ENCODE data around the gene SNAP47.

The SNAP47 gene

DNA sequence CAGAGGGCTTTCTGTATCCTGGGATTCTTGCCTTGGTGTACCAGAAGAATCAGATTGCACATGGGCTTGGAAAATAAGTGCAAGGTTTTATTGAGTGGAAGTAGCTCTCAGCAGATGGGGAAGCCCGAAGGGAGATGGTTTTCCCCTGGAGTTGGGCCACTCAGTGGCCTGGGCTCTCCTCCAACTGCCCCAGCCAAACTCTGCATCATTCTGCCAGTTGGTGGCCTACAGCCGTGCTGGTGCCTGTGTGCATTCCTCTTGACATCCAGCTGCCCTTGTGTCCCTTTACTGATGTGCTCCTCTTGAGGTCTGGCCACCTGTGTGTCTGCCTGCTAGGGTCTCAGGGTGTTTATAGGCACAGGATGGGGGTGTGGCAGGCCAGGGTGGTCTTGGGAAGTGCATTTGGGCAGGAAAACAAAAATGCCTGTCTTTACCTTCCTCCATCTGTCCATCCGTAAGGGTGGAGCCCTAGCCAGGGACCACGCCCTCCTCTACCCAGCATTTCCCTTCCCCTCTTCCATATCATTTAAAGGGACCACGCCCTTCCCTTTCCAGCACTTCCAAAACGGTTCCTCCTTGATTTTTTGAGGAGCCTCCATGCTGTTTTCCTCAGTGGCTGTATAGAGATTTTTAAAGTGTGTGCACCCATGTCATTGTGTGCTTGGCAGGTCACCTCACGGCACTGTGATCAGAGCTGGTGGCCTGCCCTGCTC lies 18.9 kb downstream of the SNAP47 start:
- DNase-seq: no peak

DNA sequence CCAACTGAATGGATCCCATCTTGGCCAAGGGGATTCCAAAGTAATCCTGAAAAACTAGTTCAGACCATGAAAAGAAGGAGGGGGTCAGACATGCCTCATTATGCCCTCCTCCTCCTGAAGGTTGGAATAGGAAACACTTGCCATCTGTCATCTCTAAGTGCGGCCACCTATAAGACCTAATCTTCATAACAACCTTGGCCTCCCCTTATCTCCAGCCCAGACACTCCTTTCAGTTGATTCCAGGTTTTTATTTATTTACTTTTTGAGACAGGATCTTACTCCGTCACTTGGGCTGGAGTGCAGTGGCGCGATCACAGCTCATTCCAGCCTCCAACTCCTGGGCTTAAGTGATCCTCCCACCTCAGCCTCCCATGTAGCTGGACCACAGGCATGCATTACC lies 19.7 kb downstream of the SNAP47 start:
- no peak for DNase-seq

DNA sequence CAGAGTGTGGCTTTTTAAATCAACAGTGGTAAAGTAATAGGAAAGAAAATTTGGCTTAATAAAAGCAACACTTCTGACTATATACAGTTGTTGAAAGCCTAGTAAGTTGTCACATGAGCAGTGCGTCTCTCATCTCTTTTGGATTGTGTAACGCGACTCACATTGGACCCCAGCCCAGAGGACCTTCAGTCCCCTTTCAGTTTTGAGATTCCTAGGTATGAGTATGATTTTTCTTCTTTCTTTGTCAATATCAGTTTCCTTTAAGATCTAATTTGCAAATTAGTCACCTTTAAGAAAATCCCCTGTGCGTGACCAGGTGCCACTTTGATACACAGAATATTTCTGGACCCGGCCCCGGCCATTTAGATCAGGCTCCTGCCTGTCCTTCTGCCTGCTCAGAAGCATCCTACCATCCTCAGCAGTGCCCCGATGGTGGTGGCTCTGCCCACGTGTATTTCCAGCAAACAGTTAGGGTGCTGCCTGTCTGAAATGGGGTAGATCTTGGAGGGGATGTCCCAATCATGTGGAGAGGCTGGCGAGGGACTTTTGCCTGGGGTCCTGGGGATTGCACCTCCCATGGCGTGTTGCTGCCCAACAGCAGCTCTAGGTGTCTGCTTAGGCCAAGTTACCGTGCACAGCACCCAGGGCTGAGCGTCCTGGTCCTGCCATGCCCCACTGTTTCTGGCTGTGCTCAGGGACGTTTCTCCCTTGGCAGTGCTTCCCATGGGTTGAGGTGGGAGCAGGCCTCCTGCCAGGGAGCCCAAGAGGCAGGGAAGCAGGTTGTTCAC lies 21.1 kb downstream of the SNAP47 start:
- no peak for DNase-seq

DNA sequence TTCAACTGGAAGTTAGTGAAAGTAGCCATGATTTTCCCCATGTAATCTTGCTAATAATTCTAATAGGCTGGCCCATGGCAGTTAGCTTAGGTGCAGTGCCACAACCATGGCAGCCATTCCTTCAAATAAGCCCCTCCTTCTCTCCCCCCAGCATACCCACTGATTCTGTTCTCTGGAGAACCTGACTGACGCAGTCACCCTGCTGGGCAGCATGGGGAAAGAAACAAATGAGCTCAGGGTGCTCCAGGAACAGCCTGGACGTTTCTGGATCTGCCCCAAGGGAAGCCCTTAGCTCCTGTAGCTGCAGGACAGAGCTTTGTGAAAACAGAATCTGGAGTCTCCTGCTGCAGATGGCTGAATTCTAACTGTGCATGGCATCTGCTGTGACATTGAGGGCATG lies 22.5 kb downstream of the SNAP47 start:
- DNase-seq: no peak

DNA sequence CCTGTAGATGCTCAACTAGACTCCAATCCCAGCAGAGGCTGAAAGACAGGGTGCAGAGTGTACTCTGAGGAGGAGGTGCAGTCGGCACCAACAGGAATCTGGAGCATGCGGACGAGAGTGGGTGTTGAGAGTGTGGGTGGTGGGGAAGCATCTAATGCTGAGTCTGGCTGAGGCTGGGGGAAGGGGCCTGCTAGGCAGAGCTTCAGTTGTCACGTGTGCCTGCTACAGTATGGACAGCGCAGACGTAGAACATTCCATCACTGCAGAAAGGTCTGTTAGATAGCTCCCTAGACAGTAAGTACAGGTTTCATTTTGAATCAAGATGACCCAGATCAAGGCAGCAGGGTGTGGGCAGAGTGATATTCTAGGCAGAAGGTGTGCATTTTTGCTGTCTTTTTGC lies 23.1 kb downstream of the SNAP47 start:
- peak in 1 of 2 experiments; percentile 24 for DNase-seq

DNA sequence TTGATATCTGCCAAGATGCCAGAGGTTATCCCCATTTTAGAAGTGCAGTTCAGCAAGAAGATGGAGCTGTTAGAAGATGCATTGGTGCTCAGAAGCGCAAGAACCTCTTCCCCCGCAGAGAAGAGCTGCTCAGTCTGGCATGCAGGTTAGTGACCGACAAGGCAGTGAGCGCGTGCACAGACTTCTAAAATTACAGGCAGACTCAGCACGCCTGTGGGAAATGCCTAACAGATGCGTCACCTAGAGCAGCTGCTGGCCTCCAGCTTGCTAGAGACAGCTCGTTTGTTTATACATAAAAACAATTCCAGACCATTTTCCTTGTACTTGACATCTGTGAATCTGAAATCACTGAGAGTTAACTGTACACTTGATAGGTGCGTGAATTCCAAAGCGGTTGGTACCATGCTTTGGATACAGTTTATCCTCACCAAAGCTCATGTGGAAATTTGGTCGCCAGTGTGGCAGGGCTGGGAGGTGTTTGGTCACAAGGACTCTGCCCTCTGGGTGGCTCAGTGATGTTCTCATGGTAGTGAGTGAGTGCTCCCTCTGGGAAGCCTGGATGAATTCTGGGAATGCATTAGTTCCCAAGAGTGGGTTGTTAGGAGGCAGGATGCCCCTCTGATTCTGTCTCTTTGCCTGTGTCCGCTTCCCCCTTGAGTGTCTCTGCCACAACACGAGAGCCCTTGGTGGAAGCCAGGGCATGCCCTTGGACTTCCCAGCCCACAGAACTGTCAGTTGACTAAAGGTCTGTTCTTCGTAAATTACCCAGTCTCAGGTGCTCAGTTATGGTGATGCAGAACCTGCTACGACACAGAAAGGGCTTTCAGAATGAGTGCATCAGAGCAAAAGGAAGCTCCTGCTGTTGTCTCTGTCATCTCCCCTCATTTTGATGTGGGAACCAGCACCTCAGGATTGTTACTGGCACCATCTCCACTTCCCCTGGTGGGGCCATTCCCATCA lies 24.4 kb downstream of the SNAP47 start:
- peak in 1 of 2 experiments; percentile 25 for DNase-seq

DNA sequence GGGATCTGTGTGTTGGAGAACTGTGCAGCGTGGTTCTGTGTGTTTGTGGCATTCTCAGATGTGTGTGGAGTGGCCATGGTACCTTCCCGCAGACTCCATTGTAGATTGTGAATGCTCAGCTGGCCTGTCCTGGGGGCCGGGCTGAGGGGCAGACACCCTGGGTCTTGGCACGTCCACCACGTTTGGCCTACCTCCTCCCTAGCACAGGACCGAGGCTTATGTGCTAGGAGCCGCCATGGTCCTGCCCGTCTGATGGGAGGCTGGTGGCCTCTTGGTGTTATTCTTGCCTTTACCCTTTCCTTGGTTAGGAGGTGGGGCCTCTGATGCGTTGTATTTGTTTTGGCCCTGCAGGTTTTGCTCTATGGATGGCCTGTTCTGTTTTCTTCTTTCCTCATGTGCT lies 25.1 kb downstream of the SNAP47 start:
- no peak for DNase-seq

DNA sequence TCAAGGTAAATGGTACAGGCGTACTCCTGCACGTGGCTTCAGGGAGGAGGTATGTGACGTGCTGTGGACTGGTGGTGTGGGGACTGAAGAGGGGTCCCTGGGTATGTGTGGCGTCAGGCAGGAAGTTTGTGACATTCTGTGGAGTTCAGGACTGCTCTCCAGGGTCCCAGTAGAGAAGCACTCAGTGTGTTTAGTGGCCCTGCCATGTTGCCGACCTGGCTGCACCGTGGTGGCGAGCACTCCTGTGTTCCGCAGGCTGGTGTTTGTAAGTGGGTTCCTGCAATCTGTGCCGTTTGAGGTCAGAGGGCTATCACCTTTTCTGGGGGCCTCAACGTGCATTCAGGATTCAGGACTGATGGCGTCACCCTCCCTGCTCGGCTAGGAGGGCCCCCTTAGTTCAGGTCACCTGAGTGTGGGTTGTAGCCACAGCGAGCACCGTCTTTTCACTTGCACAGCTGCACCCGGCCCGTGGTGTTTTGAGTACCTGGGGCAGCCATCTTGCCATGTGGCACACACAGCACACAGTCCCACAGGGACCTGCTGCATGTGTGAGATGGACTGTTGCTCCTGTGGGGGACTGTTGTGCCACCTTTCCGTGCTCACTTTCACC lies 26.5 kb downstream of the SNAP47 start:
- DNase-seq: no peak

DNA sequence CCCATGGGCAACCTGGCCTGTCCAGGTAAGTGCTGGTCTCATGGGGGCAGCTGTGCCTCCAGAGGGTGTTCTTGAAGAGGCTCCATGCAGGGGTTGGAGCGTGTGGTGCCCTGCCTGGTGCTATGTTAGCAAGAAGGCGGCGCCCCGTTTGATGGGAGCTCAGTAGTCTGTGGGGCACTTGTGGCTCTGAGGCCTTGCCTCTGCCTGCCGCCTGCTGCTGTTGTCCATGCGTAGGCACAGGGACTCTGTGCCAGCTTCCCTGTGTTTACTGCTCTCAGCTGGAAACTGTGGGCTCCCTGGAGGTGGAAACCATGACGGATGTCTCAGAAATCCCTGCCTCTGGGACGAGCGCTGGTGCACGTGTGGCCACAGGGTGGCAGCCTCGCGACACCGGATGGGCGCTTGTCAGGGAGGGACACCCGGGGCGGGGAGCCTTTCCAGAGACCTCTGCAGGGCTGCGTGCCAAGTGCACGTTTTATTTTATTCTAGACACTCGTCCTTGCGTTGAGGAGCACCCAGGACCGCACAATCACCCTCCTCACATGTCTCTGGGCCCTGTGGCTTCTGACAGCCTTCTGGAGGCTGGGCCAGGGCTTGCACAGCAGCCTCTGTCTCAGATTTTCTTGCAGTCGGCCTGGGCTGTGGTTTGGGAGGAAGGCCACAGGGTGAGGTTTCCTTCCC lies 27.1 kb downstream of the SNAP47 start:
- DNase-seq: peak; percentile 85 to 89

DNA sequence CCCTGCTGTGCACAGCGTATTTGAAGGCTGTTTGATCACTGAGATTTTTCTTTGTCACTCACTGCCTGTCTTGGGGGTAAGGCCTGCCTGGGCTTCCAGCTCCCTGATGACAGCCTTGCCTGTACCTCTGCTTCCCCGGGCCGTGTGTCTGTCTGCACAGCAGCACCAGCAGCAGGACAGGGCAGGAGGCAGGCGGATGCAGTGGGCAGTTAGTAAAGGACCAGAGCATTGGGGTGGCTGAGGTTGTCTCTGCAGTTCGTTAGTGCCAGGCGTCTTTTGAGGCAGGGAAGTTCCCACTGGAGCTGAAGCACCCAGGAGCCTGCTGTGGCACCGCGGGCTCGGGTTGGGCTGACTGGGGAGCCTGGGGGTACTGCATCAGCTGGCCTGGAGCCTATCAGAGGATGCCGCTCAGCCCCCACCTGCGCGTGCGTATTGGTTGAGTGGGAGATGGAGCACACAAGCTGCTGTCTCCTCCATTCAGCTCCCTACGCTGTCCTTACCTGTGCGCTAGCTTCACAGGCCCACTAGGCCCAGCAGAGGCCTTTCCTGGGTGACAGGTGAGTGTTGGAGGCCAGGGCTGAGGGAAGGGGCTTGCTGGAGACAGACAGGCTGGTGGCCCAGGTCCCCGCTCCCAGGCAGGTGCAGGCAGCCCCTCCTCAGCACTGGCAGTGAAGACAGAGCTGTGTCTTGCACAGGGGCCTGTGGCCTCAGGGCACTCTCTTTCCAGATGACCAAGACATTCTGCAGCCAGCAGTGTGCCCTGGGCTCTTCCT lies 28.2 kb downstream of the SNAP47 start:
- no peak for DNase-seq

DNA sequence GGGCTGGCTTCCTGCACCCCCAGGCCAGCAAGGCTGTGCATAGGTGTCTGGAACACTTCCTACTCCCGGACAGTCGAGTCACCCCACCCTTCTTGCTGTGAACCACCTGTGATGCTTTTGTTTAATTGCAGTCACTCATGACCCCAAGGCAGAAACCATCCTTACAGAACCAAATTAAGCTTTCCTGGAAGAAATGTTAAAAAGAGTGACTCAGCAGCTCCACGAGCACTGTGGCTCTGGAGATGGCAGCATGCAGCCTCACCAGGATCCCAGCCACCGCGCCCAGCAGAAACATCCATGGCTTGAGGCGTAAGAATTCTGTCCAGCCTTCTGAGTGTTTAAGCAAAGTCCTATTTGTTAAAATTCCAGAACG lies 28.8 kb downstream of the SNAP47 start:
- DNase-seq: no peak

DNA sequence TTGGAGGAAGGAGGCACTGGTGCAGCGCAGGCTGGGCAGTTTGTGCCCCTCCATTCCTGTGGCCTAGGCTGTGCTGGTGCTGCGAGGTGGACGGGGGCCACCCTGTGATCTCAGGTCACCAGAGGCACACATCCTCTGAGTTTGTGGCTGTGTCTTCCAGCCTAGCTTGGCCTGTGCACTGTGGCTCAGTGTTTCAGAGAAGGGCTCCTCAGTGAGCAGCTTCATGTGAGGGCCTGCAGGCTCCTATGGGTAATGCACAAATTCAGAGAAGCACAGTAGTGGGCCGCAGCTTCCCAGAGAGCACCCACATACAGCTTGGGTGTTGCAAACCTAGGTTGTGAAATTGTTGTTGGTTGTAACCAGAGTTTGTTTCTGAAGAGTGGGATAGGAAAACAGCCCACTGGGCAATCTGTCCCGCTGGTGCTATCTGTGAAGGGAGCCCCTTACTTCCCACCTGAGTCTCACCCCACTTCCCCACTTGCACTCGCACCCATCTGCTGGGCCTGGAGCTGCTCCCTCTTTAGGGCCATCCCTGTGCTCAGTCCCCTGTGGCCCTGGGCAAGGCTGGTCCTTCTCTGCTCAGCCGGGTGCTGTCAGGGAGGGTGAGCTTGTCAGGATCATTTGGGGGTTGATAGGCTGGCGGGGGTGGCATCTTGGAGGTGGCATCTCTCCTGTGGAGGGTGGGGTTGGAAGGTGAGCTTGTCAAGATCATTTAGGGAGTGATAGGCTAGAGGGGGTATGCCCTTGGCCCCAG lies 30.2 kb downstream of the SNAP47 start:
- no peak for DNase-seq

DNA sequence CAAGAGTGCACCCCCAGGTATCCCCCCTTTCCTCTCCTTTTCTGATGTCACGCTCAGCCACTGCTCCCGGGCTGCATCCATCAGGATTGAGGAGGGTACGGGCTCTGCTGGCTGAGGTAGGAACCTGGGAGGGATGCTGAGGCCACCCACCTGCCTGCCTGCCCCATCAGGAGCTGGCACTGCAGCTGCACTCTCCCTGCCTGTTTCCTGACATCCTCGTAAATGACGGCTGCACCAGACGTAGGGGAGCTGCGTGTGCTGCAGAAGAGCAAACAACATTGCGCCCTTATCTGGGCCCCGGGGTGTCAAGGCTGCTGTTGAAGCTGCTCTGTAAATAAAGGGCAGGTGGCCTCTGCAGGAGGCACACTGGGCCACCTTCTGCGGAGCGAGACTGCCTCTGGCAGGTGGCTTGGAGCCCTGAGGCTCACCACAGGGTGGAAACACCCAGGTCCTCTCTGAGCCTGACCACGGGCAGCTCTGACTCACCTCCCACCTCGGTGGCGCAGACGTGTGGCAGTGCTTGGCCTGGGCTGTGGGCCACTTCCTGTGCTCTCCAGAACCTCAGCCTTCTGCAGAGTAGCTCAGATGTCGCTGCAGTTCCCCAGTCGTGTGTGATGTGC lies 30.9 kb downstream of the SNAP47 start:
- DNase-seq: peak; percentile 75 to 80

DNA sequence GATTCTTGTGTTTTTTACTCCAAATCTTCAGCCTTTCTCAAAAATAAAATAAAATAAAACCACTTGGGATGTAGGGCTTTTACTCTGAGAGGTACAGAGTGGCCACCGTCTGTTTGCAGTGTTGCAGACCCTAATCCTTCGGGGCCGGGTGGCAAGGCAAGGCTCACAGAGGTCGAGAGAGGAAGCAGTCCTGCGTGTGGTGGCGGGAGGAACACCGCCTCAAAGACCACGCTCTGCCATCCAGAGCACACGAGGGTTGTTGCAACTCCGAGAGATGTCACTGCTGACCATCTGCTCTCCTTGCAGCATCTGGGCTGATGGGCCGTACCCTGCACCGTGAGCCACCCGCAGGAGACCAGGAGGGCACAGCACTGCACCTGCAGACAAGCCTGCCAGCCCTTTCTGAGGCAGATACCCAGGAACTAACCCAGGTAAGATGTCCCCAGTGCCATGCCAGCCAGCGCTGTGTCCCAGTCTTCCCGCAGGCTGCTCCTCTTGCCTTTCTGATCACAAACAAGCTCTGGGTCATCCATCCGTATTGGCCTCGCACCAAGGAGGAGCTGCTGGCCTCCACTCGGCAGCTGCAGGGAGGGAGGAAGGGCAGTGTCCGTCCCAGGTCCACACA lies 31.5 kb downstream of the SNAP47 start:
- DNase-seq: no peak

DNA sequence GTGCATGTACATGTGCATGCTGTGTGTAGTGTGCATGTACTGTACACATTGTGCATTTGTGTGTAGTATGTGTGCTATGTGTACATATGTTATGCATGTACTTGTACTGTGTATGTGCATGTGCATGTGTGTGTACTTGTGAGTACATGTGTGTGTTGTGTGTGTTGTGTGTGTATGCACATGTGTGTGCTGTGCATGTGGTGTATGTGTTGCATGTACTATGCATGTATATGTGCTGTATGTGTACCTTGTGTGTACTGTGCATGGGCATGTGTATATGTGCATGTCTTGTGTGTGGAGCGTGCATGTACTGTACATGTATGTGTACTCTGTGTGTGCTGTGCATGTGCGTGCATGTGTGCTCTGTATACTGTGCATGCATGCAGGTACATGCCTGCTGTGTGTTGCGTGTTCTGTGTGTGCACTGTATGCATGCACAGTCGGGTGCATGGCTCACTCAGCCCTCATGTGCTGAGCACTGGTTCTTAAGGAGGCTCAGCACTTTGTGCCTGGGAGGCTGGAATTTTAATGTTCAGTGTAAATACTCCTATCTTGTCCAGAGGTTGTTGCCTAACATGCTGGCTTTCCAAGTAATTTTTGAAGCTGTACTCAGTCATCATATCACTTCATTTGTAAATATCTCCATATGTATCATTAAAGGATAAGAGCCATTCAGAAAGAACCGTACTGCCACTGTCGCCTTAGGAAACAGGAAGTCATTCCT lies 32.3 kb downstream of the SNAP47 start:
- no peak for DNase-seq

DNA sequence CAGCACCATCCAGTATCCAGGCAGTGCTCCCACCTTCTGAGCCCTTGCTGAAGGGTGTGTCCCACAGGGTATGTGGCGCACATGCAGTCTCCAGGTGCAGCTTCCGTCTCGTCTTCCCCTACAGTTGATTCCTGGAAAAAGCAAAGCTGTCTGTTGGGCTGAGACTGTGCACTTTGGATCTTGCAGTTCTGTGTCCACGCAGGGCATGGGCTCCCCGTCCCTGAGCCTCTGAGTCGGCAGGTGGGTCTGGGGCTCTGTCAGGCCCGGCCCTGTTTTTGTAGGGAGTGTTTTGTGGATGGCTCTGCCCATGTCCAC lies 32.8 kb downstream of the SNAP47 start:
- no peak for DNase-seq

DNA sequence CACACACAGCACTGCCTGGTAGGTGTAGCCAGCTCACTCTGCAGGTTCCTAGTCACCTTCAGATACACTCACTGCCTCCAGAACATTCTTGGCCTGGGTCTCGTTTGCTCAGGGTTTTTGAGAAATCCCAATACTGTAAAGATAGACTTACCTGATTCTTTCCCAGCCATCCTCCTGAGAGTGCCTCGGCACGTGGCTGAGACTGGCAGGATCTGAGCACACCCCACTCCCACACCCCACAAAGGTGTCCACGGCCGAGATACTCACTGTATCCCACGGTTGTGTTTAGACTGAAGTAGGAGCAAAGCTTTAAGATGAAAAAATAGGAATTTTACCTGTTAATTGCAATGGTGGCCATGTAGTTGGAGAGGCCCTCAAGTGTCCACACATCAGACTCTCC lies 33.4 kb downstream of the SNAP47 start:
- DNase-seq: no peak

DNA sequence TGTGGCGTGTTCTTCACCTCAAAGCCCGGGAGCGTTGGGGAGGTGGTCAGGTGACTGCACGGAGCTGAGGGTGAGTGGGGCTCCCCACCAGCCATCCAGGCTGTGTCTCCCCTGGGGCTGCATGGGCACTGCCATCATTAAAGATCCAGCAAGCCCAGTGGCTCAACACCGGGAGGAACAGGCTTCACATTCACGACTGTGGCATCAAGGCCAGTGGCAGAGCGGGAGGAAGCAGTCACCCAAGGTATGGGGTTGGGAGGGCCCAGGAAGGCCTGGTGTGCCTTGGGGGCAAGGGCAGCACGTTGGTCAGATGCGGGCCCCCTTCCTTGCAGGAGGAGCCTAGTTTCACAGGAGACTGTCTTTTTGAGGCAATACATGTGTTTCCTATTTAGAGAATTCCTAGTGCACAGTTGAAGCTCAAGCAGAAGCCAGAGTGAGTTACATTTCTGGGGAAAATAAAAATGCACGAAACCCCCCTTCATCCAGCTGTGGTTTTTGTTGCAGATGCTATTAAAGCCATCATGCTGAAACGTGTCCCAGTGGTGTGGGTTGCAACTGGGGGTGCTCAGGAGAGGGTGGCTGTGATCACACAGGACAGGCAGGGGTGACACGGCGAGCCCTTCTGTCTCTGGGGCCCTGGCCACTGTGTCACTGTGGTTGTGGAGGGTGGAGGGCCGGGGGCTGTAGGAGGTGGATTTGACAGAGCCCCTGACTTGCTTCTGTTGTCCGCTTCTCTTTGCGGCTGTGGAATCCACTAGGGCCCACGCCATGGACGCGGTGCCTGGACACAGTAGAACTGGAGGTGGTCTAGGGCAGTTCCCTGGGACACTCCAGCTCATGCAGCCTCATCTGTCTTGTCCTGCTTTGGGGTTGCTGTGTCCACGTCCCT lies 34.1 kb downstream of the SNAP47 start:
- DNase-seq: no peak
